Left kidney (tissue), 2 donors: ENCODE measurements around the gene KCNAB1. TPM values are rescaled to one million over a fixed set of nuclear protein-coding genes. Genes with fewer than 3 reads are reported as not detected.

Source experiments
- DNase-seq: peaks from one replicate; pipeline ENCODE4 v3.0.0-alpha.2; 2013
- polyA plus RNA-seq: library from polyadenylated mRNA; unstranded; fragments of 120-200 nt; gene quantifications from one replicate; pipeline ENCODE4 v1.2.1, GENCODE V29; 2013; ENCODE audit not compliant: insufficient read length

The KCNAB1 gene
- polyA plus RNA-seq, 1 donor: 3.4 TPM

GRCh38 chr3:156371701-156372100, 251.3 kb downstream of the KCNAB1 start:
- peak; percentile 11 for DNase-seq

DNA sequence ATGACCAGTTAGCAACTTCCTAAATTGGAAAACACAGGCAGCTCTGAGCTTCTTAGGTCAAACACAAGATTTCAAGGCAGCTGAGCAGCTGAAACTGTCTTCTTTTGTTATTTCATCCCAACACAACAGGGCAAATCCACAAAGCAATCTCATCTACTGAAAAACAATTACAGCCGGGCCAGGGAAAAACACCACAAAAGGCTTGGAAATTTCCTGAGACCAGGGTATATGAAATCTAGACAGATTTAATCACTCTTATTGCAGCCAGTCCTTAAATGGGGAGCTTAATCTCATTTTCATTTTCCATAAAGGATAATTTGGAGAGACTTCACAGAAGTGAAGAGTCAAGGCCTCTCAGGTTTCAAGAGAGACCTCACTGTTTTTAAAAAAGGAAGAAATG, 252.7 kb downstream of the KCNAB1 start:
- no peak for DNase-seq

- no peak for DNase-seq
Observed at GRCh38 chr3:156373654-156374053, 253.3 kb downstream of the KCNAB1 start.

DNA sequence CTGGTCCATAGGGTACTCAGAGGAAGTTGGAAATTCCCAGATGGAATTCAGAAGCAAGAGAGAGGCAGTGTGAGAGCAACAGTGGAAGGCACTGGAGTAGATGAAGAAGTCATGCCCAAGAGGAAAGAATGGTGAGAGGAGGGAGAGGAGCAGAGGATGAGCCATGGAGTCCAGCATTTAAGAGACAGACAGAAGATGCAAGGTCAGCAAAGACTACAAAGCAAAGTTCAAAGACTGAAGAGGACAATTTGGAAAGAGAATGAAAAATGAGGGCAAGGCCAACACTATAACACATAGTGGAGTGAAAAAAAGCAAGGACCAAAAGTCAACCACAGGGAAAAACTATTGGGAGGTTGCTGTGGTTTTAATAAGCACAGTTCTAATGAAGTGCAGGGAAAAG, 255.8 kb downstream of the KCNAB1 start:
- DNase-seq: no peak

GRCh38 chr3:156377266-156377665, 256.9 kb downstream of the KCNAB1 start:
- DNase-seq: no peak

- DNase-seq: no peak
Observed at GRCh38 chr3:156377718-156378117, 257.3 kb downstream of the KCNAB1 start.

GRCh38 chr3:156378871-156379270, 258.5 kb downstream of the KCNAB1 start:
- DNase-seq: no peak

DNA sequence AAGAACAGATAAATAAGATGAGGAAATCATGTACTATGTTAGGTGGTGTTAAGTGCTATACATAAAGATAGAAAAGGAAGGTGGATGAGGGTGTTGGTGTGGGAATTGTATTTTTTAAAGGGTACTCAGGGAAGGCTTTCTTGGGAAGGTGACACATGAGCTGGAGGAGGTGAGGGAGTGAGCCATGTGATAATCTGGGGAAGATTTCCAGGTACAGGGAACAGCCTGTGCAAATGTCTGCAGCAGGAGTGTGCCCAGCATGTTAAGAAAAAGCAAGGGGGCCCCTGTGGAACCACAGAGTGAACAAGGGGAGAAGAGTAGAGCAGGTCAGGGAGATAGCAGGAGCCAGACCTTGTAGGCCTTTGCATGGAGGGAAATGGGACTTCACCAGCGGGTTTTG, 258.9 kb downstream of the KCNAB1 start:
- no peak for DNase-seq

GRCh38 chr3:156381253-156381652, 260.9 kb downstream of the KCNAB1 start:
- DNase-seq: no peak

DNA sequence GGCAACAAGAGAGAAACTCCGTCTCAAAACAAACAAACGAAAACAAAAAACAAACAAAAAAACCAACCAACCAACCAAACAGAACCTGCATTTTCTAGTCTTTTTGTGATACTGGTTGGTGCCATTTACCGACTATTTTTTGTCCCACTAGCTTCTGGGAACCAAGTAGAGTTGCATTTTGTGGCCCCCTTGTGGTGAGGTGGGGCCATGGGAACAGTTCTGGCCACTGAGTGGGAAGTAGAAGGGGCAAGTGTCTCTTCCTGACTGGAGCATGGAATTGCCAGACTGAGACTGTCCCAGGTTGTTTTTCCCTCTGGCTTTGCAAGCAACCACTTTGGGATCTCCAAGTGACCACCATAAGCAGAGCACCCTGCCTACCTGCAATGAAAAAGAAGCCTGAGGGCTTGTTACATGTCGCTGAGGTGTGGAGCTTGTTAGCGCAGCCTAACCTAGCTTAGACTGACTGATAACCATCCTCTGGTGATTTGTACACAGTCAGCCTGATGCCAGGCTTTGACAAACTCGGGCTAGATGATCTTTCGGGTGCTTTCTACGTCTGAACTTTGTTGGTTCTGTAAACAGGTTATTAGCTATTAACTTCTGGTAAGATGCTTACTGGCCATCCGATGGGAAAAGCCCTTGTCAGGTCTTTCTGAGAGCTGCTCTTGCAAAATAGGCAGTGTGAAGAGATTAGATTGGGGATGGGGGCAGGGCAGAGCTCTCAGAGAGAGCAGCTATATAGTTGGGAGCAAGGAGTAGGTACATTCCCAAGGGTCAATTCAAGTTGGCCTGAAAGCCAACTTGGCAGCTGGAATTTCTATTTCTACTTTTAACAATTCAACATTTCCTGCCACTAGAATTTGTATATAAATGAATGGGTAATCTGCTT, 262.3 kb downstream of the KCNAB1 start:
- no peak for DNase-seq

GRCh38 chr3:156383441-156384025, 263.2 kb downstream of the KCNAB1 start:
- no peak for DNase-seq

DNA sequence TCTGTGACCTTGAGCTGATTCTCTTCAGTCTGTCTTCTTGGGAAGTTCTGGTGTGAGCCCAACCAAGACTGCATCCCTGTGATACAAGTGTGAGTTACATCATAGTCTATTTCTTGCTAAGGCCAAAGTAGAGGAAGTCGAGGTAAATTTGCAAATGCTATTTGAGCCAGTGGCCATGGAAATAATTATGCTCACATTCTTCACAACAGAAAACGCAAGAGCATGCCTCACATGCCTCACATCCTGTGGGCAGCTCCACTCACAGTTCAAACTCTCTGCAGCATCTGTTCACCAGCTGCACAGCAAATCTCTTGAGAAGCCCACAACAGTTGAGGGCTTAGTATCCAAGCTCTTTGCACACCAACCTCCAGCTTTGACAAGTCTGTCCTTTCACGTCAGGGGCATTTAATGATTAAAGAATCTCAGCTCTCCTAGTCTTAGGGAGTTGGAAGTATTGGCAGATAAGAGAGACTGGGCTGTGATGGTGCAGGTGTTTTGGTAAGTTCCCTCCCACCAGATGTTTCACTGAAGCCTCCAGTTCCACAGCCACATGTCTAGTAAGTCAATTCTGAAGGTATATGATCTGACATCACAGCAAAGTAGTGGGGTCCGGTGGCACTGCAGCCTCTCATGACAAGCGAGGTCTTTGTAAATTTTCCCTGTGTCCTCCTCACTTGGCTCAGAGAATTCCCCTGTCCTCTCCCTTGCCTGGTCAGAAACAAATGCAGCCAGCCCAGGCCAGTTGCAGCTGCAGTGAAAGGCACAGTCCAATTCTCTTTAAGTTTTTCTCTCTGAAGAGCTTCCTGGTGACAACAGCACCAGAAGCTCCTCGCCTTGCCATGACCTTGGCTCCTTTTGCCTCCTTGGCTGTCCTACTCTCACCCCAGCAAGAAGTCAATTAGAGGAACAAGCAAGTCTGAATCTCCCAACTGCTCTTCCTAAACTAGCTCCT, 268.4 kb downstream of the KCNAB1 start:
- DNase-seq: no peak

DNA sequence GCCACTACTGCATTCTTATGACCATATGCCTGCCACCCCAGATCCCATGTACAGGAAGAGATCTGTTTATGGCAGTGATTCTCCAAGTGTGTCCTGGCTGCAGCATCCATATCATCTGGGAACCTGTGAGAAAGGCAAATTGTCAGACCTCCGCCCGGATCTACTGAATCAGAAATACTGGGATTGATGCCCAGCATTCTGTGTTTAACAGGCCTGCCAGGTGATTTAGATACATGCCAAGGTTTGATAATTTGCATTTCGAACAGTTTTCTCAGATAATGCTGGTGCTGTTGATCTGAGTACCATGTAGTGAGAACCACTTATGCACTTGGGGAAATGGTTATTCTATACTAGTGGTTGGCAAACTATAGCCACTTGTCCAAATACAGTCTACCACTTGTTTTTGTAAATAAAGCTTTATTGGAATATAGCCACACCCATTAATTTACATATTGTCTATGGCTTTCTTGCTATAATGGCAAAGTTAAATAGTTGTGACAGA, 269.1 kb downstream of the KCNAB1 start:
- DNase-seq: no peak

GRCh38 chr3:156390846-156391245, 270.5 kb downstream of the KCNAB1 start:
- no peak for DNase-seq

- no peak for DNase-seq
Observed at GRCh38 chr3:156395961-156396710, 275.8 kb downstream of the KCNAB1 start.

DNA sequence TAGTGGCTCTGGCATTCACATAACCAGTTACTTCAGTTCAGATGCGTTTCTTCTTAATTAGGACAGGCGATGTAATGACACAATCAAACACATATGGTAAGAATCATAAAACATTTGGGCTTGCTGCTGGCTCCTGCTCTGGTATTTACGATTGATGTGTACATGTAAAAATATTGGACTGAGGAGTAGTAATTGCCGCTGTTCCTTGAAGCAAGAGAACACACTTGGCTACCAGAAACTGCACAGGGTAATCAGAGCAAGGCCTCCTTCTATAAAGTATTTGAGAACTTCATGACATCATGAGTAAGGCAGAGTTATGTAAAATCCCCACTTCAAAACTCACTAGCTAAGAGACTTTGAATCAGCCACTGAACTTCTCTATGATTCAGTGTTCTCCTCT, 276.5 kb downstream of the KCNAB1 start:
- DNase-seq: no peak

GRCh38 chr3:156397534-156397933, 277.2 kb downstream of the KCNAB1 start:
- no peak for DNase-seq

DNA sequence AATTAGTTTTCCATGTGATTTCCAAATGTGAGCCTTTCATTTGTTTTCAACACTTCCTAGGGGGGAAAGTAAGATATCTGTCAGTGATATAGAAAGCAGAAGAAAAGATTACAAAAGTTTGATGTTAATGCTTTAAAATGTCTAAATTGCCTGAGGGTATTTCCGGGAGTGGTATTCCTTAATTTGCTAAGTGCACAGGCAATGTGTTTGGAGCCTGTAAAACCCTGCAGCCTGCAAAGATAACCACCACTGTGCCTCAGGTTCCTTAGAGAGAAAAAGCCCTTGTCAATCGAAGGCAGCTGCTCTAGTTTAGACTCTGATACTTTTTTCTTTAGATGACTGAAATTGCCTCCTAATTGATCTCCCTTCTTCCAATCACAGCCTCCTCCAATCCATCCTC, 279.7 kb downstream of the KCNAB1 start:
- DNase-seq: no peak

DNA sequence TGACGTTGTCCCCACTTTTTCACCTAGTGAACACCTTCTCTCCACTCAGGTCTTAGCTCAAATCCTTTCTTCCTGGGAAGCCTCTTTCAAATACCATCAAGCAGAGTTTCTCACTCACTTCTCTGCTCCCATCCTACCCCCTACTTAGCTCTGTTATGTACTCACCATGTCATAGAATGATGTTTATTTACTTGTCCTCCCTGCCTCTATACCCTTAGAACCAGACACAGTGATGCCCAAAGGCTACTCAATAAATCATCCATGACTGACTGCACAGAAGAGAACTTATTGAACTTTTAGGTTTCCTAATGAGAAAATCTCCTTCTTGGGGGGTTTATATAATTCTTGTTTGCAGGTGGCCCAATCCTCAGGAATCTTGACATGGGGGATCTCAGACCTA, 280.4 kb downstream of the KCNAB1 start:
- DNase-seq: no peak

- DNase-seq: no peak
Observed at GRCh38 chr3:156404217-156404616, 283.8 kb downstream of the KCNAB1 start.

DNA sequence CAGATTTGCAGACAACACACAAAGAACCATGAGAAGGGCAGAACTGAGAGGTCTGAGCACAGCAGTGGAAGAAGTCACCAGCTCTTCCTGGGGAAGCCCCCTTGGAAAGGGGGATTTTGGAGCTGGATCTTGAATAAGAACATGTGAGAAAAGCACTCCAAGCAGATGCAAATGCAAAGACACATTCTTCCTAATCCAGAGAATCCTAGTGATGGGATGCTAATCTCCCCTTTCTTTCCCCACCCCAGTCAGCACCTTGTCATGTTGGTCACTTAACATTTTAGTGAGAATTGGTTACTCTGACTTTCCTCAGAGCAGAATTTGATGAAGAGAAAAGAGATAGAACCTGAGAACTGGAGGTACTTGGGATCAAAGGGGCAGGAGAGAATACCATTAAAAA, 286.0 kb downstream of the KCNAB1 start:
- DNase-seq: no peak
